NCI-H2227 treated with DMSO at 0.1 percent for 48 hours (cell line): Measurements from ENCODE around the gene PFKM.

ENCODE experiments used
- DNase-seq: peaks from one replicate; lab custom pipeline; 2025; lab: John Stamatoyannopoulos, UW

The PFKM gene

DNA sequence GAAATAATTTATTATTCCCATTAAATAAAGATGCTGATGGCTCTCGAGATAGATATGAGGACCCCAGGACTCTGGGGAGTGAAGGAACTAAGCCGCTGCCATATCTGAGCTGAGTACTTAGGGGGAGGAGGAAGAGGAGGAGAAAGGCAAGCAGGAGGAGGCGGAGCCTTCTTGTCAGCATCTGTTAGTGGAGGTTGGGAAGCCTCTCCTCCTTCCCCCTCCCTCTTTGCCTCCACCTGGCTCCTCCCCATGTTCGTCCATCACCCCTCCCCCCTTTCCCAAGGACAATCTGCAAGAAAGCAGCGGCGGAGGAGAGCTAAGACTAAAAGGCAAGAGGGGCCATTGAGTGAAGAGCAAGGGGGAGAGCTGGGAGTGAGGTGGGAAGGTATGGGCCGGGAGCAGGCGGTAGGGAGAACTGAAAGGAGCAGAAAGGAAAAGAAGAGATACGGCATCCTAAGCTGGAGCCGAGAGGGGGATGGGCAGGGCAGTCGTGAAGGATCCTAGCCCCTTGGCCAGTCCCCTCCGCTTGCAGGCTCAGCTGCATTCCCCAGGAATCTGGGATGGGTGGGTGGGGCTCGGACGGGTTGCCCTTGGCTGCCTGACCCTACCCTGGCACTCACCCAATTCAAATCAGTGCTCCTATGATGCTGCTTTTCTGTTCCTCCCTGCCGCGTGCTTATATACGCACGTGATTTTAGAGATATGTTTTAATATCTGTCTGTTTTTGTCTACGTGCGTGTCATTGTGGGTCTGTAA lies at the start of gene PFKM:
Gene PFKM (plus strand): TSS at position 287 of the 756 bp plus-strand sequence. CDS start 3,411 bp downstream, outside the sequence.
- DNase-seq = peak; percentile 80

DNA sequence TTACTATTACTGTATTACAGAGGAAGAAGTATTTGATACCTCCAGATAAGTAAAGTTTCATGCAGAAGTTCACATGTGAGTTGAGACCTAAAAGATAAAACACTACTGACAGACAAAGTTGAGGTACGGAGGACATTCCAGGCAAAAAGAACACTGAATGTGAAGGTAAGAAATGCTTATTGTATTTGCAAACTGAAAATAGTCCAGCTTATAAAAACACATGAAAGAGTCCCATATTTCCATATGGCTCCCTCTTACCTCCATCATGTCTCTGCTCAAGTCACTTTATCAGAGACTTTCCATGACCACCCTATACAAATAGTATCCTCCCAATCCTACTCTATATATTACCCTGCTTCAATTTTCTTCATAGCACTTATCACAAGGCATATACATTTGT lies 49.1 kb upstream of the PFKM start:
- no peak for DNase-seq

DNA sequence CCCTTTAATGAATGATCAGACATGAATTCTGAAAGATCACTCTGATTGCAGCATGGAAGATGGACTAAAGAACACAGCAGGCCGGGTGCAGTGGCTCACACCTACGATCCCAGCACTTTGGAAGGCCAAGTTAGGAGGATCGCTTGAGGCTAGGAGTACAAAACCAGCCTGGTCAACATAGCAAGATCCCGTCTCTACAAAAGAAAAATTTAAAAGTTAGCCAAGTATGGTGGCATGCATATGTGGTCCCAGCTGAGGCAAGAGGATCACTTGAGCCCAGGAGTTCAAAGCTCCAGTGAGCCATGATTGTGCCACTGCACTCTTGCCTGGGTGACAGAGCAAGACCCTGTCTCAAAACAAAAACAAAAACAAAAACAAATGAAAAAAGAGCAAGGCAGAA lies 48.4 kb upstream of the PFKM start:
- DNase-seq = no peak

DNA sequence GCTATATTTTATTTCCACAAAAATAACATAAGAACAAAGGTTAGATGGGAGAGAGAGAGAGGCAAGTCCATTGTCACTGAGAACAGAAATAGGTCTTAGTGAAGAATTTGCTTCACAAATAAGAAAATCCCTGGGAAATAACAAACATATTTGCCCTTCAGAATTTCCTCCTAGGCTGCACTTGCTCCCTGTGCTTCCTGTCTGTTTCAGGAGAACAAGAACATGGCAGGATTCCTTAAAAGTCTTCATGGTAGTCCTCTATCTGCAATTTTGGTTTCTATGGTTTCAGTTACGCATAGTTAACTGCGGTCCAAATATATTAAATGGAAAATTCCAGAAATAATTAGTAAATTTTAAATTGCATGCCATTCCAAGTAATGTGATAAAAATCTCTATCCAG lies 47.4 kb upstream of the PFKM start:
- no peak for DNase-seq

DNA sequence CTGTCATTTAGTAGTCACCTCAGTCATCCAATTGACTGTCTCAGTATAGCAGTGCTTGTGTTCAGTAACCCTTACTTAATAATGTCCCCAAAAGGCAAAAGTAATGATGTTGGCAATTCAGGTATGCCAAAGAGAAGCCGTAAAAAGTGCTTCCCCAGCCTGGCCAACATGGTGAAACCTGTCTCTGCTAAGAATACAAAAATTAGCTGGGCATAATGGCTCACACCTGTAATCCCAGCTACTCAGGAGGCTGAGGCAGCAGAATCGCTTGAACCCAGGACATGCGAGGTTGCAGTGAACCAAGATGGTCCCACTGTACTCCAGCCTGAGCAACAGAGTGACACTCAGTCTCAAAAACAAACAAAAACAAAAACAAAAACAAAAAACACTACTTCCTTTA lies 46.9 kb upstream of the PFKM start:
- DNase-seq = no peak

DNA sequence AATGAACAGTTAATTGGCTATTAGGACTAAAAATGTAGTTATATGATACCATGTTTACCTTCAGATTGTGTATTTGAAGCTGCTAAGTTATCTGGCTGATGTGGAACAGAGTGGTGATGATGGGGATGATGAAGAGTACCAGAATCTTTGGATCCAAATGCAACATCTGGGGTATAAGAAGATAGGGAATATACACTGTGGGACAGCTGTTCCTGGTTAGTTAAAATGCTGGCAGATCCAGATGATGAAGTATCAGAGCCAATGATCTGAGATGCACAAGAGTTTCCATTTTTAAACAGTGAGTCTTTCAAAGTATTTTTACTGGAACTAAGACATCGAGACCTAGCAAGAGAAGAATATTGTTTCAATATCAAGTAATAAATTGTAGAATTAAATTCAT lies 44.9 kb upstream of the PFKM start:
- no peak for DNase-seq

DNA sequence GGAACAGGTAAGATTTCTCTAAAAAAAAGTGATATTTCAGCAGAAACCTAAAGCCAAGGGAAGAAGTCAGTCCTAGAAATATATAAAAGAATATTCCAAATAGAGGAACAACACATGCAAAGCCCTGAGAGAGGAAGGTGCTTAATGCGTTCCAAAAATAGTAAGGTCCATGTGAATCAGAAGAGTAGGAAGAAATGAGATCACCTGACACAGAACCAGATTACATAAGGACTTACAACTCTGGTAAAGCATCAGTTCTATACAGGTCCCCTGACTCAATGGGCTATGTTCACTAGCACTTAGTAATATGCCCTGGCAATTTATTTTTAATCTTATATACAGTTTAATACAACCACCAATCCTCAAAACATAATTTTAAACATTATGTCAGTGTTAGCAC lies 43.3 kb upstream of the PFKM start:
- DNase-seq = no peak

DNA sequence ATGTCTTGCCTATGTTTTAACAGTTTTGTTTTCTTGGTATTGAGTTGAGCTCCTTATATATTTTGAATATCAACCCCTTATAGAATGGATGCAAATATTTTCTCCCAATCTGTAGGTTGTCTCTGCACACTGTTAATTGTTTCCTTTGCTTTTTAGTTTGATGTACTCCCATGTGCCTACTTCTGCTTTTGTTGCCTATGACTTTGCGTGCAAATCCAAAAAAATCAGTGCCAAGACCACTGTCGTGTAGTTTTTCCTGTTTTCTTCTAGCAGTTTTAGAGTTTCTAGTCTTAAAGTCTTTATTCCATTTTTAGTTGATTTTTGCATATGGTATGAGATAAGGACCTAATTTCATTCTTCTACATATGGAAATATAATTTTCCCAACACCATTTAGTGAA lies 42.1 kb upstream of the PFKM start:
- no peak for DNase-seq

DNA sequence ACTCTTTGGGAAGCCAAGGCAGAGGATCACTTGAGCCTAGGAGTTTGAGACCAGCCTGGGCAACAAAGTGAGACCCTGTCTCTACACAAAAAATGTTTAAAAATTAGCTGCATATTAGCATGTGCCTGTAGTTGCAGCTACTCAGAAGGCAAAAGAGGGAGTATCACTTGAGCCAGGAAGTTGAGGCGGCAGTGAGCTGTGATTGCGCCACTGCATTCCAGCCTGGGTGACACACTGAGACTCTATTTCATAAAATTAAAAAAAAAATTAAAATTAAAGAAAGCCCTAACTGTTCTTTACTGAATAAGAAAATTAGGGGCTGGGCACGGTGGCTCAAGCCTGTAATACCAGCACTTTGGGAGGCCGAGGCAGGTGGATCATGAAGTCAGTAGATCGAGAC lies 40.3 kb upstream of the PFKM start:
- no peak for DNase-seq

DNA sequence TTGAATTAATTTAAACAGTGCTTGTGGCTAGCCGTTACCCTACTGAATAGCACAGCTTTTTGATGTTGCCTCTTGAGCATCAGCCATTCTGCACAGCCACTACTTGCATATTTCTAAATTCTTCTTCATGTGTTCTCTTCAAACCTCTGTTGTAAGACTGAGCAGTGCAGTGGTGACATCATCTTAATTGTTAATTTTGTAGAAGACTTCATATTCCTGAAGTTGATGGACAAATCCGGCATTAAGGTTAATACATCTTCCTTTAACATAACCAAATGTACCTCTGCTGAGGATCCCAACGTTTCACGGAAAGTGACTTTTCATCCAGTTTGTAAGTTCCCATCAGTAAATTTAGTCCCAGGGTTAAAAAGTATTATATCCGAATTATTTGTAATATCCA lies 38.9 kb upstream of the PFKM start:
- no peak for DNase-seq

DNA sequence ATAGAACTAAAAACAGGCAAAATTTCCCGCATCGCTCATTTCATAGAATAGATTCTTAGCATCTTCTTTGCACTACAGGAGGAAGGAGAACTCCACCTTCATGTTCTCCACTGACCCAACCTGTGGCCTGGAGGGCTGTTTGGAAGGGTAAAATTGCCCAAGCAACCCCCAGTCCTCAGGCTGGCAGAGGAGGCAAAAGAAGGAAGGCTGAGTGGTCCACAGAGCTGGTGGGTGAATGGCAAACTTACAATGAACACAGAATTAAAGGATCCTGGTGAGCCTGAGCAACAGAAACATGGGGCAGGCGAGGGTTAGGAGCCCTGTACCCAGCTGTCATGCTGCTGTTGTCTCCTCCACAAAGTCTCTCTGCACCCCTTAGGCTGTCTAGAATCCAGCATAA lies 38.3 kb upstream of the PFKM start:
- no peak for DNase-seq

DNA sequence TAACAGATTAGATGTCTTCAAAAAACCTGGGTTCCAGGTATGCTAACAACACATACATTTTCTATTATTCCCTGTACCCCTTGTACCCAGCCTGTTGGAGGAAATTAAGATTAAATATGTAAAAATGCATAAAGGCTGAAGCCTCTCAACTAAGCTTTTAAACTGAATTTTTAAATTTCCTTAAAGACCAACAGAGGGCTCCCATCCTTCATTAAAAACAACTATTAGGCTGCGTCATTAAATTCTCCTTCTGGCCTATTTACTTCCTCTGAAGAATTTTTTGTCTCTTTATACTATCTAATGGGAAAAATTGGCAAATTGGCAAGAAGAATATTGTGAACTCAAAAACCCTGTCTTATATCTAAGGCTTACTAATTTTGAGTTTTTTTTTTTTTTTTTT lies 35.1 kb upstream of the PFKM start:
- DNase-seq = no peak

DNA sequence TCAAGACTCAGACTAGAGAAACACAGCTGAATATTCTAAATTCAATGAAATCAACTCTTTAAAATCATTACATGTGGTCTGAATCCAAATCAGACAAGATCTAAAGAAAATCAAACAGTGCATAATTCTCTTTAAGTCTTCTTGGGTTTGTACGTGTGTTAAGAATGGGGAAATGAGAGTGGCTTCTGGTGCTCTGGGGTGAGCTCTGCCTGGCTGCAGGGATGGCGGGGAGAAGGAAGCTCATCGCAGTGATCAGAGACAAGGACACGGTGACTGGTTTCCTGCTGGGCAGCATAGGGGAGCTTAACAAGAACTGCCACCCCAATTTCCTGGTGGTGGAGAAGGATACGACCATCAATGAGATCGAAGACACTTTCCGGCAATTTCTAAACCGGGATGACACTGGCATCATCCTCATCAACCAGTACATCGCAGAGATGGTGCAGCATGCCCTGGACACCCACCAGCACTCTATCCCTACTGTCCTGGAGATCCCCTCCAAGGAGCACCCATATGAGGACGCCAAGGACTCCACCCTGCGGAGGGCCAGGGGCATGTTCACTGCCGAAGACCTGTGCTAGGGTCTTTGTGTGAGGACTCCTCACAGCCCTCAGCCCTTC lies 34.2 kb upstream of the PFKM start:
- no peak for DNase-seq

DNA sequence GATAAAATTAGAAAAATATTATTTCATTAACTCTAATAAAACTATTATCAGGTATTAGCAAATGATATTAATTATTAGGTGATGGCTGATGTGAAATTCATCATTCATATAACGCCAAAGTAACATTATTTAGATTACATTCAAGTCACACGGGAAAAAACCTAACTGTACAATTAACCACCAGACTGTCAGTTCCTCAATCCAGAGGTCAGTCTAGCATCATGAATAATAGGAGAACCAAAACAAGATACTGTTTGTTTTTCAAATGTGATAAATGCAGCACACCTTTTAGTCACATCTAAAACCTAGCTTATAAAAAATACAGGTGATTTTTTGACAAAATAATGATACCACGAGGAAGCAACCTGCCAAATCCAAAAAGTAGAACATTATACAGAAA lies 32.8 kb upstream of the PFKM start:
- no peak for DNase-seq

DNA sequence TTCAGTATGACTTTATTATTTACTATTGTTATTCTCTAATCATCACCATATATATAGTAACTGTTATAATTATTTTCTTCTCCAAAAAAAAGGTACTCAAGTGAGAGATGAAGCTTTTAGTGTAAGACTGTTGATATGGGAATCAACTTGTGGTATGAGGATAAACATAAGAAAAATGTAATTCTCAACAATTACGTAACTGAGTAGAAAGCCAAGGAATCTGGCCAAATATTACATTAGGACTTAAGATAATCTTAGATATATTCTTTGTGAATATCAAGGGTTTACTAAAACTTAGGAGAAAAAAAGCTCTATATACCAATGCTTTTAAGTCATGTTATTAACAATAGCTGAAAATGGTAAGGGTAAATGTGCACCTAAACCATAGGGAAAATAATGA lies 26.6 kb upstream of the PFKM start:
- no peak for DNase-seq

DNA sequence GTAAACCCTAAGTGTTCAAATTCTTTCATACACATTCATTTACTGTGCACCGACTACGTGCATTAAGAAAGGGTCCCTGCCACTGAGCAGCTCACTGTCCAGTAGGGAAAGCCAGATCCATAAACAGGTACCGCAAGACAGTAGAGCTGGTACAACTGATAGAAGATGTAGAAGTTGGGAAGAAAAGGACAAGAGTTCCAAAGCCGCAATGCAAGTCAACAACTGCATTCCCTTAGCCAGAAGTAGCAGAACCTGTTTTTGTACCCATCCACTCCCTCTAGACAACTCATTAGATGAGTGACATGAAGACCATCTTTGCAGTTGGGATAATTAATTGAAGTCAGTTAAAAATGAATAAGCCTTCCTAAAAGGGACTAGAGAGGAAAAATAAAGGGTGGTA lies 14.6 kb upstream of the PFKM start:
- no peak for DNase-seq

DNA sequence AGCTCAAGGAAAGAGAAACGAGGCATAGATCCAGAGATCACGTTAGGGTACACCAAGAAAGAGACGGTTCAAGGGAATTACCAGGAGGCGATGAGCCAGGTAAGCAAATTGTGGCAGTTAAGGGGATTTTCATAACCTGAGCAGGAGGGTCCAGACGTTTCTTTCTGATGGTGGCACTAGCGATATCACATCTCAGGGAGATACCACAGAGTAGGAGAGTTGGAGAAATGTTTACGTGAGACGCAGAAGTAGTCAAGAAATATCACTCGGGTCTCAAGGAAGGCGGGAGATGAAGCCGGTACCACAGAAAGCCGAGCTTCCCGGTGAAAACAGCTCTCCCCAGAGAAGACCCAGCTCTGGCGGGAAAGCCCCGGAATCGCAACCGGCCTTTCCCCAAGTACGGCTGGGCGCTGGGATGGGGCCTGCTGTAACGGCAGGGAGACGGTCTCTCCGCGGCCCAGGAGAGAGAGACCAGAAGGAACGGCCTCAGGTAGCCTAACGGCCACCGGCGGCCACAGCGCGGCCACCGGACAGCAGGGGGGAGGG lies 13.8 kb upstream of the PFKM start:
- DNase-seq = peak; percentile 6

DNA sequence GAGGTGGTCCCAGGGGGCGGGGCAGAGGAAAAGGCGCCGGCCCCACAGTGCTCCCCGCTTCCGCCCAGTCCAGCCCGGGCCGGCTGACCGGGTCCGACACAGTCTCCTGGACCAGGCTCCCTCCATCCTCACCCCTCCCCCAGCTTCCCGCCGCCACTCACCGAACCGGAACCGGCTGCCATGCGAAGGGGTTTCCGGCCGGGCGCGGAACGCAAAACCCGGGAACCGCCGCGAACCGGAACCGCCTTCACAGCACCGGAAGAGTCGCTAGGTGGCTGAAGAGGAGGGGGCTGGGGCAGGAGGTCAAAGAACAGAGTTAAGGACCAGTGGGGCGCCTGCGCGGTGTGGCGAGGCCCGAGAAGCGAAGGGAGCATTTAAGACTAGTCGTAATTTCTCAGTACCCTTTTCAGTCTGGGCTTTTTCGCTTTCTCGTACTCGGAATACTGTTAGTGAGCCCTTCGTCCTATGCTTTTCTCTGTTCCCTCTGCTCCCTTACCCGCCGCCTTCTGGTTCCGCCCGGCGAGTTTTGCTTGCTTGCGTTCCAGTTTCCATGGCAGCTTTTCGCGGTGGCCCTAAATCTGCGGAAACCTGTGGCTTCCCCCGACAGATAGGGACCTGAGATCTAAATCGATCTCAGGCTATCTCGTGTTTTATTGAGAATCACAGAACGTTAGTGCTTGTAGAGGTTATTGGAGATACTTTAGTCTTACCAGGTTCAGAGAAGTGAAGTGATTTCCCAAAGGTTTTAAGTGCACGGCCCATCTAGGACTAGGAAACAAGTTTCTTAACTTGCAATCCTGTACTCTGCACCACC lies 13.1 kb upstream of the PFKM start, which contains the start of gene SENP1:
Gene SENP1 (minus strand): TSS at position 213 of the 814 bp plus-strand sequence. CDS start 4,607 bp downstream, outside the sequence.
- peak; percentile 87 for DNase-seq

DNA sequence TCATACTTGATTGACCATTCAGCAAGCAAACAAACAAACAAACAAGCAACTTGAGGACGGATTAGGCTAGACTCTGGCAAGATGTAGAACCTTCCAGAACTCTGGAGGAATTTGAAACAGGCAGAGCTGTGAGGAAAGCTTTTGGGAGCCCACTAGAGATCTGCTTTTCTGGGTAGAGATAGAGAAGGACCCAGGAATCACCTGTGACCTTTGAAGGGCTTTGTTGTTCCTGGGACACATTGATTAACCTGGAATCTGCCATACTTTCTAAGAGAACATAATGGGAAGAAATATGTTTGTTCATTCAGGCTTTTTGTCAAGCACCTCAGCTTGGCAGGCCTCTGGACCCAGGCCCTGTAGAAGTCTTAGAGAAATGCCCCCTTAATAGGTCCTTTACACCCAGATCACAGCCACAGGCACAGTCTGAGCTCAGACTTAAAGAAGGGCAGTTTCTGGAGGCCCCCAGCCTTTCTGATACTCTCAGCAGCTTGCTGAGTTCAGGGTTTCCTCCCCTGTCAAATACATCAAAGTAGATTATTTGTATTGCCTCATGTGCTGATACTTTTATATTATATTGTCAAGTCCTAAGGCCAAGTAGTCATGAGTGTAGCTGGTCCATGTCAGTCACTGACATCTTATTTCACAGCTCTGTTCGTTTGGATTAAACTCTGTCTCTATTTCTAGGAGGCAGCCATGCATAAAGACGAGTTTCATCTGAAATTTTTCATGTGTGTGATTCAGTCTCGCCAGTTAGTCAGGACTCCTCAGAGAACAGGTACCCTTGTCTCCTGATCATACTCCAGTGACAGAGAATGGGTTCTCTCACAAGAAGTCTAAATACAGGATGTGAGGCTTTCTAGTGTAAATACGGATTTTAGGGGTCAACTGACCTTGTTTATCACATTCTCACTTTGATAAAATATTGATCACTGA lies 12.2 kb upstream of the PFKM start:
- no peak for DNase-seq

DNA sequence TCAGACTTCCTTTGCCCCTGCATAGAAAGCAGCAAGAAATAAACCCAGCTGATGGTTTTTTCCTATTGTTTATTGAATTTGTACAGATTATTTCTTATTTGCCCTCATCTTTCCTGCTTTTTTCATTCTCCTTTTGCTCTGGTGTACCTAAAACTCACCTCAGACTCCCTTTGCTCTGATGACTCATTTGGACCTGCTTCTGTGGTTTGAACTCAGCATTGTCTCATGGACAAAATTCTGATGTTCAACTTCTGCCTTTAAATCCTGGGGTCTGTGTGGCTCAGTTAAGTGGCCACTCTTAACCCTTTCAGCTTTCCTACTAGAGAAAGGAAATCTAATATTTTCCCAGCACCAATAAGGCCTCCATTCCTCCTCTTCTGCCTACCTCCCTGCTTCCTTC lies 9.7 kb upstream of the PFKM start:
- DNase-seq = no peak

DNA sequence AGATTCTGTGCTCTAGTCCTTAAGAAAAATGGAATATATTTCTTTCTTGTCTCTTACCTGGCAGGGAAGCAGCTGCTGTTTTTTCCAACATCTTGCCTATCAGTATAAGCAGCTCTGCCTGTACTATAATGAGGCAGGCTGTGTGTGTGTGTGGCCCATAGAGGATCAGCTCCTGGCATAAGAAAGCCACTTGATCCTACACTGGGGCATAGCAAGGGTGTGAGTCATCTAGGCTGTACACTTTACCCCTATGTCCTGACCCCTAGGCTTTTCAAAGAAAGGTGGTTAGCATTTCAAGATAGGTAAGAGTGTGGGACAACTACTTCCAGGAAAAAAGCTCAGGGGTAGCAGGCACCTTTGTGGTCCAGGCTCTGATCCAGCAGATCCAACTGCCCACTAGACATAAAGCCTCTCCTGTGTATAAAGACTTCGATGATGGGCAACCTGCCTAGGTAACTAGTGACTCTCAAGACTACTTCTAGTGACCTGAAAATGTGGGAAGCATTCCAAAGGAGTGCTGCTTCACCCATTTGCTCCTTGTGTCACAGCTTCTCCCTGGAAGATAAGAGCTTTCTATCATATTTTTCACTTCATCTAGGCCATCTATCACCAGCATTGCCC lies 8.4 kb upstream of the PFKM start:
- DNase-seq = no peak
